ENCODE results near the gene FGB. TPM values are rescaled to one million over a fixed set of nuclear protein-coding genes. Genes with fewer than 3 reads are reported as not detected.

The FGB gene
- total and polyA plus RNA-seq, 9 of the 15 experiments (the other 6 are each of a cell fraction or from before 2014, with no cell fraction given): 0.07 to 1.9 (median 0.13) TPM; not detected in 6

DNA sequence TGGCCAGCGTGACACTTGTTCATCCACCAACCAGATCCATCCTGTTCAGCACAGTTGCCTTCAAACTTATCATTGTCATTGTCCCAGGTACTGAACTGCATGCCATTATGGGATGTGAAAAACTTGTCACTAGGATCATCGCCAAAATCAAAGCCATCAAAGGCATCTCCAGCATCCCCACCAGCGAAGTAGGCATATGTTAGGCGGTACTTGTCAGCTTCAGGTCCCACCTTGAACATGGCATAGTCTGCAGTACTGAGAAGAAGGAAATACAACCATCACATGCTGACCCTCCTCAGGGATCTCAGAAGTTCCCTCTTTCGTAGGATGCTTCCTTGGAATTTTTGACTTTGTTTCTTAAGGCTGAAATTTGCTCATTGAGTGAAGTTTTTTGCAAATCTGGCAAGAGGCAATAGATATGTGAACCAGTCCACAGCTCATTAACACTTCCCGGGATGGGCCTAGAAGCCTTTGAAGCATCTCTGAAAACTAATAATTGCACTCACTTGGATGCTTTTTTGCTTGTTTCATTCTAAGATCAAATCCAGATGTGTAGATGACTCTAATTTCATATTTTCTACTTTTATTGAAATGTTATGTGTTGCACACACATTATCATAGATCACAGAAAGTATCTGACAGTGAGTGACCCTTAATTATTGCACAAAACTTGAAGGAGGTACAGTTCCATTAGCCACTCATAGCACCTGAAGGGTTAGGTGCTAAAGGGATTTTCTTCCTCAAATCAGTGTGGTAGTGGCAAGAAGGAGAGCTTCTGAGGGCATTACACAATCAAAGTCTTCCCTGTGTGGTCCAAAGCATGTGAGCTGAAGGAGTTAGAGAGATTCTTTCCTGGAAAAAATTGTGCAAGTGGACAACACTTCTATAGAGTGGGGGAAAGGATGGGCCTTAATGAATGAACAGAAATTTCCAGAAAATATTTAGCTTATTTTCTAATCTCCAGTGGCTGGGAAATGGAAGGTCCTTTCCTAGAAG lies 44.2 kb downstream of the FGB start (continued):
- TF ChIP-seq, protein P1, sequence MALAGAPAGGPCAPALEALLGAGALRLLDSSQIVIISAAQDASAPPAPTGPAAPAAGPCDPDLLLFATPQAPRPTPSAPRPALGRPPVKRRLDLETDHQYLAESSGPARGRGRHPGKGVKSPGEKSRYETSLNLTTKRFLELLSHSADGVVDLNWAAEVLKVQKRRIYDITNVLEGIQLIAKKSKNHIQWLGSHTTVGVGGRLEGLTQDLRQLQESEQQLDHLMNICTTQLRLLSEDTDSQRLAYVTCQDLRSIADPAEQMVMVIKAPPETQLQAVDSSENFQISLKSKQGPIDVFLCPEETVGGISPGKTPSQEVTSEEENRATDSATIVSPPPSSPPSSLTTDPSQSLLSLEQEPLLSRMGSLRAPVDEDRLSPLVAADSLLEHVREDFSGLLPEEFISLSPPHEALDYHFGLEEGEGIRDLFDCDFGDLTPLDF (CRISPR knock-in tag; IDR thresholded peaks at IDR 0.05): no peak
- TF ChIP-seq POLR2AphosphoS5 (IDR thresholded peaks at IDR 0.05; ENCODE audit: control insufficient read depth, insufficient read depth, low read depth, low read length) (no peak), ZNF354B (CRISPR knock-in tag; IDR thresholded peaks at IDR 0.05) (no peak)

DNA sequence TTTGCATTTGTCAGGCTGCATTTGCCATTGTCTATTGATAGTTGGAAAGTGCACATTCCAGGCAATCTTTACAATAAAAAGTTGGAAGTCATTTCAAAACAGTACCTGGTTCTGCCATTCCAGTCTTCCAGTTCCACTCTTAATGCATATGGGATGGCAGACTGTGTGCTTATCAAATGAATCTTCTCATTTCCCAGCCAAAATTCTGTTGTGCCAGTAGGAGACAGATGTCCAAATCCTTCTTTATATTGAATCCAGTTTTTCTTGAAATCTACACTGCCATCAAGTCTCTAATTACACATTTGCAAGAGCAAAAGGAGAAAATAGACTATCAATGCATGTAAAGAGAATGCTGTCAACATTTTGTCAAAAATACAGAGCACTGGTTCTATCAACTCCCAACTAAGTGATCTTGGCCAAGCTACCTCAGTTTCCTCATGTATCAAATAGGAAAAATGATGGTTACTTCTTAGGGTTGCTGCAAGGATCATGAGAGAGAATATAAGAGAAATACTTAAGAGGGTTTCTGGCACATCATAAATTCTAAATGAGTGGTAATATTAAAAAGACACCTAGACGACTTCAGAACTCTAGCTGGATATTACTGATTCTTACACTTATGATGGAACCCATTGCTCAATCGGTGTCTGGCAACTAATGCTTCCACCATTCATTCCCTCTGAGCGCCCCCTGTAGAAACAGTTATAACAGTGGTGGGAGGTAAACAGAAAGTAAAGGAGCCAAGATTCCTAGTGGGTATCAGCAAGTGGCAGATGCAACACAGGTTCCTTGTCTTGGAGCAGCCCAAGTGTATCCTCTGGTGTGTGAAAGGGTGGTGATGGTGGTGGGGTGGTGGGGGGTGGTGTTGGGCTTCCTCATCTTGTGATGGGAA lies 45.8 kb downstream of the FGB start:
- H3K79me2 ChIP-seq (ENCODE audit: control insufficient read depth, insufficient read depth, low read length): no peaks in the 10 kb centered on the region
- H3K27ac ChIP-seq (ENCODE audit: extremely low read depth, low read depth, low read length): no peak overlapping the region
- no peaks in the 10 kb centered on the region for H3K9me3 ChIP-seq (replicated peaks; ENCODE audit: control insufficient read depth, insufficient read depth, low read depth, low read length)
- TF ChIP-seq, protein P2, sequence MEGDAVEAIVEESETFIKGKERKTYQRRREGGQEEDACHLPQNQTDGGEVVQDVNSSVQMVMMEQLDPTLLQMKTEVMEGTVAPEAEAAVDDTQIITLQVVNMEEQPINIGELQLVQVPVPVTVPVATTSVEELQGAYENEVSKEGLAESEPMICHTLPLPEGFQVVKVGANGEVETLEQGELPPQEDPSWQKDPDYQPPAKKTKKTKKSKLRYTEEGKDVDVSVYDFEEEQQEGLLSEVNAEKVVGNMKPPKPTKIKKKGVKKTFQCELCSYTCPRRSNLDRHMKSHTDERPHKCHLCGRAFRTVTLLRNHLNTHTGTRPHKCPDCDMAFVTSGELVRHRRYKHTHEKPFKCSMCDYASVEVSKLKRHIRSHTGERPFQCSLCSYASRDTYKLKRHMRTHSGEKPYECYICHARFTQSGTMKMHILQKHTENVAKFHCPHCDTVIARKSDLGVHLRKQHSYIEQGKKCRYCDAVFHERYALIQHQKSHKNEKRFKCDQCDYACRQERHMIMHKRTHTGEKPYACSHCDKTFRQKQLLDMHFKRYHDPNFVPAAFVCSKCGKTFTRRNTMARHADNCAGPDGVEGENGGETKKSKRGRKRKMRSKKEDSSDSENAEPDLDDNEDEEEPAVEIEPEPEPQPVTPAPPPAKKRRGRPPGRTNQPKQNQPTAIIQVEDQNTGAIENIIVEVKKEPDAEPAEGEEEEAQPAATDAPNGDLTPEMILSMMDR (IDR thresholded peaks at IDR 0.05 in 2 of 3, conservative IDR thresholded peaks at IDR 0.05 in 1 of 3; ENCODE audit: insufficient read depth in 2 of 3, low read depth in 1 of 3, low read length in 3 of 3): peak in 2 of 3 experiments; percentile 2 to 4; a peak in 1 of 6 replicates
- no peak for TF ChIP-seq ZFPM2 (CRISPR knock-in tag; IDR thresholded peaks at IDR 0.05)
- BruUV-seq (replicated peaks): no TSS peak
- intact Hi-C loops (cut with micrococcal nuclease) (no loop called here), in situ Hi-C loops (cut with MboI) (no loop called here)
- H3K4me1 ChIP-seq (replicated peaks in 1 of 2; ENCODE audit: control insufficient read depth in 2 of 2, insufficient read depth in 2 of 2, low read length in 2 of 2): no peaks in the 10 kb centered on the region
- no peaks in the 10 kb centered on the region for H4K20me1 ChIP-seq (replicated peaks; ENCODE audit: control insufficient read depth, insufficient read depth, low read length)
- FAIRE-seq (no peak), DNase-seq (ENCODE audit: extremely low read depth in 1 of 4, low spot score in 3 of 4) (no peak), ATAC-seq (no peak)
- WGBS (ENCODE audit: insufficient coverage, low coverage, missing lambda C conversion rate): 0% methylated on average over 3 of the region's 3 CpGs
- no peak overlapping the region for H3K4me3 ChIP-seq
- H3K9ac ChIP-seq (ENCODE audit: insufficient read depth in 1 of 2, low read depth in 2 of 2, low read length in 2 of 2): no peak overlapping the region
- ChIA-PET CTCF (ENCODE audit: low intra/inter-chr PET ratio) (no interaction called here), POLR2A (no interaction called here)
- H3K27me3 ChIP-seq (ENCODE audit: control insufficient read depth in 2 of 2, insufficient read depth in 2 of 2, low read length in 2 of 2): no peaks in the 10 kb centered on the region
- H3K9me1 ChIP-seq (ENCODE audit: control insufficient read depth, insufficient read depth, low read length): no peaks in the 10 kb centered on the region
- no peaks in the 10 kb centered on the region for H3K36me3 ChIP-seq (ENCODE audit: control insufficient read depth, insufficient read depth, low read length)
- H3K4me2 ChIP-seq (ENCODE audit: insufficient read depth, low read length): no peak overlapping the region
- H2AFZ ChIP-seq (ENCODE audit: low read depth, low read length): no peak overlapping the region

Data from K562 (cell line).